ENCODE results near the gene PEAR1. TPM values are rescaled to one million over a fixed set of nuclear protein-coding genes. Genes with fewer than 3 reads are reported as not detected.

PEAR1 gene
- total RNA-seq, 1 experiment from 2014 or later, result 0.46 TPM

DNA sequence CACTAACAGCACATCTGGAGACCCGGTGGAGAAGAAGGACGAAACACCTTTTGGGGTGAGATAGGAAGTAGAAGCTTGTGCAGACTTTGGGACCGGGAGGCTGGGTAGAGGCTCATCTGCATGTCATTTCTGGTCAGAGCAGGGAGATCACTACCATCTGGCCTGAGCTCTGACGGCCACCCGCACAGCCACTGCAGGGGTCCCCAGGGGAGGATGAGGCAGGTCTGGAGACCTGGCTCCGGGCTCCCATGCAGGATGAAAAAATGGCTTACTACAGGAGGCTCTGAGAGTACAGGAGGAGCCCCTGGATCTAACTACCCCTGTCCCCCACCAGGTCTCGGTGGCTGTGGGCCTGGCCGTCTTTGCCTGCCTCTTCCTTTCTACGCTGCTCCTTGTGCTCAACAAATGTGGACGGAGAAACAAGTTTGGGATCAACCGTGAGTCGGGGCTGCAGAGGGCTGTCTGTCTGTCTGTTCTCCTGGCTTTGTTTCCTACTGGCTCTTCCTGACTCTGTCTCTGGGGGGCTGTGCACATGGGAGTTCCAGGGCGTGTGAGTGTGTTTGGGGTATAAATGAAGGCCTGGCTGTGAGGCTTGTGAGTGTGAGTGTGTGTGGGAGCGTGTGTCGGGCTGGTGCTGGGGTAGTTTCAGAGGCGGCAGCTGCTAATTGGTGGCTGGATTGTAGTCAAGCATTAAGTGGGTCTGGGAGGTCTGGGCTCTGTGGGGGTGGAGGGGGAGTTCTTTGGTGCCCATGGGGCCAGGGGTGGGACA lies 18.8 kb upstream of the PEAR1 start:
- Histone ChIP-seq H3K9me3 (no peaks in the 10 kb centered on the region), H3K27me3 (no peaks in the 10 kb centered on the region), H3K4me3 (no peak overlapping the region), H3K36me3 (no peaks in the 10 kb centered on the region)
- DNase-seq, result no peak

DNA sequence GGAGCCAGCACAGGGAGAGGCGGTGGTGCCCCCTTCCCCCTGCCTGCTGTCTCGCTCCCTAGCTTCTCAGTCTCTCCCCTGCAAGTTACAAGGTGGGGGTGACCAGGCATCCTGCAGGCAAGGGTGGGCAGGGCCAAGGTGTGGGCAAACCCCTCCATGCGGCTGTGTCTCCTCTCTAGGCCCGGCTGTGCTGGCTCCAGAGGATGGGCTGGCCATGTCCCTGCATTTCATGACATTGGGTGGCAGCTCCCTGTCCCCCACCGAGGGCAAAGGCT lies 18.2 kb upstream of the PEAR1 start:
- no peaks in the 10 kb centered on the region for H3K9me3 ChIP-seq
- H3K4me3 ChIP-seq, result no peak overlapping the region
- no peaks in the 10 kb centered on the region for H3K36me3 ChIP-seq
- DNase-seq, result no peak
- H3K27me3 ChIP-seq, result no peaks in the 10 kb centered on the region

DNA sequence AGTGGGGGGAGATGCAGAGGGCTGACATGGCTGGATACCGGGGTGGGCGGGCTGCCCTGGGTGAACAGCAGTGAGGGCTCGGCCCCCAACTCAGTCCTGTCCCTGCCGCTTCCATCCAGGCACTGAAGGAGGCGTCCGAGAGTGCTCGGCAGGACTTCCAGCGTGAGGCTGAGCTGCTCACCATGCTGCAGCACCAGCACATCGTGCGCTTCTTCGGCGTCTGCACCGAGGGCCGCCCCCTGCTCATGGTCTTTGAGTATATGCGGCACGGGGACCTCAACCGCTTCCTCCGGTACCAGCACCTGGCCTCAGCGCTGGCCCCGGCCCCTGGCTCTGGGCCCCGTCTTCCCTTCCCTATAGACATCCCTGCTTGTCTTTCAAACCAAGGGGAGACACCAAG lies 17.2 kb upstream of the PEAR1 start:
- Histone ChIP-seq H3K27me3 (no peaks in the 10 kb centered on the region), H3K36me3 (no peaks in the 10 kb centered on the region), H3K9me3 (no peaks in the 10 kb centered on the region), H3K4me3 (no peak overlapping the region)
- DNase-seq, result no peak

DNA sequence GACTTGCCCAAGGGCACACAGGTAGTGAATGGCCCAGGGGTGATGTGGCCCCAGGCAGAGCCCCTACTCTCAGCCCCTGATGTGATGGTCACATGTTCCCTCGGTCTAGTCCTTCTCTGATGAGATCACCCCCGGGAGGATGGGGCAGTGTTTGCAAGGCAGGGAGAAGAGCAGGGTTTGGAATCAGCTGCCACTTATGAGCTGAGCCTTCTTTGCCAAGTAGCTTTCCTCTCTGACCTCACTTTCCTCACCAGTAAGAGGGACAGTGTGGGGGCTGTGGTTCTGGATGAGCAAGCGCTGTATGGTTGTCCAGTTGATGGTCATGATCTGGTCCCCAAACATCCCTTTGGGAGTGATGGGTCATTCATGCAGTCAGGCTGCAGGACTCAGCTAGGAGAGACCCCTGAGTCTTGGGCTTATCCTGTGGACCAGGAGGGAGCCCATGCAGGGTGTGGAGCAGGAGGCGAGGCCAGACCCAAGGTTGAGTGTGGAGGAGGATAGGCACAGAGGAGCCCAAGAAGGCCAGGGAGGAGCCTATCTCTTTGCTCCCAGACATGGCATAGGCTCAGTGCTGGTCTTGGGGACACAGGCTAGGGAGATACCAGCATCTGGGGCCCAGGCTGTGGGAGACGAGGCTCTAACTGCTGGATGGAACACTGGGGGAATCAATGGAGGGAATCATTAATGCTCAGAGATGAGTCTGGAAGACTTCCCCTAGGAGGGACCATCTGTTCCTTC lies 15.9 kb upstream of the PEAR1 start:
- H3K27me3 ChIP-seq, result no peaks in the 10 kb centered on the region
- H3K9me3 ChIP-seq, result no peaks in the 10 kb centered on the region
- H3K4me3 ChIP-seq, result no peak overlapping the region
- no peak for DNase-seq
- H3K36me3 ChIP-seq, result no peaks in the 10 kb centered on the region

DNA sequence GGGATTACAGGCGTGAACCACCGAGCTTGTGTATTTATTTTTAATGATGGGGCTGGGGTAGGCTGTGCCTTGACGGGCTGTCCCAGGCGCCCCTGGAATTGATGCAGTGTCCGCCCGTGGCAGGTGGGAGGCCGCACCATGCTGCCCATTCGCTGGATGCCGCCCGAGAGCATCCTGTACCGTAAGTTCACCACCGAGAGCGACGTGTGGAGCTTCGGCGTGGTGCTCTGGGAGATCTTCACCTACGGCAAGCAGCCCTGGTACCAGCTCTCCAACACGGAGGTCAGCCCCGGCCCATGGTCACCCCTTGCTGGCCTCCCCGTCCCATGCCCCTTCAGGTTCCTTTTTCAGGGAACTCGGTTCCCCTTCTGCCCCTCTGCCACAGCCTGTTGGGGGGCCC lies 13.6 kb upstream of the PEAR1 start:
- Histone ChIP-seq H3K36me3 (no peaks in the 10 kb centered on the region), H3K27me3 (no peaks in the 10 kb centered on the region)
- DNase-seq, result no peak

DNA sequence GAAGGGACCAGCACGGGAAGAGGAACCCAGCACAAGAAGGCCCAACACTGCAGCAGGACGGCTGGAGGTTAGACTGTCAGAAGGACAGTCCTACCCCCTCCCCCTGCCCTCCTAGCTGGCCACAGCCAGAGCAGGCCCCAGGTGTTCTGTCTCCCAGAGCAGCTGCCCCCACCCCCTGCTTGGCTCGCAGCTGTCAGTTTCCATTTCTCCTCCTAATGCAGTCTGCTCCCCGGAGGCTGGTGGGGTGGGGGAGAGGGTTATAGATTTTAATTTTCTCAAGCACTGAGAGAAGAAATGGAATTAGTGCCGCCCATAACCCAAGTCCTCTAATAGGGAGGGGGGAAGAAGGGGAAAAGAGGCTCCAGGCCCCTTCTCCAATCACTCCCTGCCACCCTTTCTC lies 13.0 kb upstream of the PEAR1 start:
- Histone ChIP-seq H3K9me3 (no peaks in the 10 kb centered on the region), H3K4me3 (no peak overlapping the region), H3K36me3 (no peaks in the 10 kb centered on the region), H3K27me3 (no peaks in the 10 kb centered on the region)
- DNase-seq, result no peak

More for the DNA sequence above, 13.6 kb upstream of the PEAR1 start:
- Histone ChIP-seq H3K4me3 (no peak overlapping the region), H3K9me3 (no peaks in the 10 kb centered on the region)

DNA sequence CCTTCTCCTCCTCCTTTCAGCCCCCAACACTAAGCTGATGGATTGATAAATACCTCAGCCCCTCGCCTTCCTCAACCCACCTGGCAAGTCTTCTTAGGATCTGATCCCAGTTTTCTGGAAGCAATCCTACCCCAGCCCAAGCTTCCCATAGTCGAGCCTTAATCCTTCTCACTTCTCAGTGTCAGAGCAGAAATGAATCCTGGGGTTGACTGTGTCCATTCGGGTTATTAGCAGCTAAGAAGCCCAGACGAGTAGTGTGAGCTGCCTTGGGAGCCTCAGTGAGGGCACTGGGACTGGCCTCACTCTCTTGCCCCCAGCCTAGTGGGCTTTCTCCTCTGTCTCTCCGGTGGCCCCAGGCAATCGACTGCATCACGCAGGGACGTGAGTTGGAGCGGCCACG lies 12.4 kb upstream of the PEAR1 start:
- no peak for DNase-seq

DNA sequence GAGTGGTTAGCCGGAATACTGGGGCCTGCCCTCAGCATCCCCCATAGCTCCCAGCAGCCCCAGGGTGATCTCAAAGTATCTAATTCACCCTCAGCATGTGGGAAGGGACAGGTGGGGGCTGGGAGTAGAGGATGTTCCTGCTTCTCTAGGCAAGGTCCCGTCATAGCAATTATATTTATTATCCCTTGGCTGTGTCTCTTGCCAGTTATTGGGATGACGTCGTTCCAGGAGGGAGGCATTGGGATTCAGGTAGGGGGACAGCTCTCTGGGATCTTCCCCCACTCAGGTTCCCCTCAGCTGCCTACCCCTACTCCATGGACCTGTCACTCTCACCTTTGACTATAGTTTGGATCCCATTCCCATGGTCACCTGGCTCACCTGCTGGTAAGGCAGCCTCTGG lies 11.9 kb upstream of the PEAR1 start:
- Histone ChIP-seq H3K27me3 (no peaks in the 10 kb centered on the region), H3K9me3 (no peaks in the 10 kb centered on the region), H3K4me3 (no peak overlapping the region), H3K36me3 (no peaks in the 10 kb centered on the region)
- no peak for DNase-seq

More for the DNA sequence above, 12.4 kb upstream of the PEAR1 start:
- Histone ChIP-seq H3K9me3 (no peaks in the 10 kb centered on the region), H3K4me3 (no peak overlapping the region), H3K27me3 (no peaks in the 10 kb centered on the region), H3K36me3 (no peaks in the 10 kb centered on the region)

DNA sequence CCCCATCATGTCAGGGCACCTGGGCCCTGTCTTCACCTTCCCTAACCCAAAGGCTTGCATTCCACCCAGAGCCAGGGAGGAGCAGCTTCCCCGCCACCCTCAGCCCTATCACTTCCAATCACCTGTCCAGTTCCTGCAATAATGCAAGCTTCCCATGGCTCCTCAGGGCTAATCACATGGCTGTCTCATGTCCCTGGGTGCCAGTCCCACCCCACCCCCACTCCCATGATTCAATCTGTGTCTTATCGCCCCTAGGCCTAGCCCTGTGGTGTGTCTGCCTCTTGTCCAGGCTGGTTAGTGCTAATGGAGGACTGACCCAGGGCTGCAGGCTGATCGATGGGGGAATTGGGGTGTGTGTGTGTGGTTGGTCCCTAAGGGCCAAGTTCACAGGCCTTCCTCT lies 11.0 kb upstream of the PEAR1 start:
- no peak for DNase-seq
- no peaks in the 10 kb centered on the region for H3K9me3 ChIP-seq
- H3K36me3 ChIP-seq, result no peaks in the 10 kb centered on the region
- H3K4me3 ChIP-seq, result no peak overlapping the region
- no peaks in the 10 kb centered on the region for H3K27me3 ChIP-seq

DNA sequence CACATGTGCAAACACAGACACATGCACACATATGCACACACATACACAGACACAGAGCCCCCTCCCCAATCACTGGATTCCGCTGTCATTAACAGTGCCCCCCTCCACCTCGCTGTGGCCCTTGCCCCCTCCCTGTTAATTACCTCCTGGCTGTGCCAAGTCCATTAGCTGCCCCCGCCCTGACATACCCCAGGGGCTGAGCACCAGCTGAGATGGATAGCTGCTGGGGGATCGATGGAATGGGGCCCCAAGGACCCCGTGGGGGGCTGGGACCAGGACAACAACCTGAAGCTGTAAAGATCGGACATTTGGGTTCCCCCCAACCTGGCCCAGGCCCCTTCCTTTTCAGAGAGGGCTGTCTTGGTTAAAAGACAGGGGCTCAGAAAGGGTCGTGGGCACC lies 9.6 kb upstream of the PEAR1 start:
- Histone ChIP-seq H3K36me3 (no peaks in the 10 kb centered on the region), H3K9me3 (no peaks in the 10 kb centered on the region), H3K4me3 (no peak overlapping the region), H3K27me3 (no peaks in the 10 kb centered on the region)
- DNase-seq, result no peak

DNA sequence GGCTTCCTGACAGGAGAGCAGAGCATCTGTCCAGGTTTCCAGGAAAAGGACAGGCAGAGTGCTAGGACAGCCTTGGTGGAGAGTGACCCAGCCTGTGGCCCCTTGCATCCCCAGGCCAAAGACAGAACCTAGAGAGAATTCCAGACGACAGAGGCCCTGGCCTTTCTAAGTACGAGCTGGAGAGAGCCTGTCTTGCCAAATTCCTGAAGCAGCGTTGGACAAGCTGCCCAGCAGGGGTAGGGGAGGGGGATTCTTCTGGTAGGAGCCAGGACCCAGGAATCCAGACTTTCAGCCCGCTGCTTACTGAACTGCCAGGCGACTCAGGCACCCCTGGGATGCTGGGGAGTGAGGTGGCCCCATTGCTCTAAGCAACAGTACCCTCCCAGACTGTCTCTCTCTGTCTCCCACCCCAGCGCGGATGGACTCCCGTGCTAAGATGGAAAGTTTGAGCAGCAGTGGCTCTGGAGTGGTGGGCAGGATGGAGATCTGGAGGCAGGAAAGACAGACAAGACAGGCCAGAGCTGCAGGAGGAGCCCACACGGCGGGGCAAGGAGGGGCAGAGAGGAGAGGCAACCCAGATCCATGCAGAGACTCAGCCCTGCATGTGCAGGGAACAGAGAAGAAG lies 8.8 kb upstream of the PEAR1 start:
- DNase-seq, result no peak
- Histone ChIP-seq H3K27me3 (no peaks in the 10 kb centered on the region), H3K9me3 (no peaks in the 10 kb centered on the region), H3K4me3 (no peak overlapping the region), H3K36me3 (no peaks in the 10 kb centered on the region)

DNA sequence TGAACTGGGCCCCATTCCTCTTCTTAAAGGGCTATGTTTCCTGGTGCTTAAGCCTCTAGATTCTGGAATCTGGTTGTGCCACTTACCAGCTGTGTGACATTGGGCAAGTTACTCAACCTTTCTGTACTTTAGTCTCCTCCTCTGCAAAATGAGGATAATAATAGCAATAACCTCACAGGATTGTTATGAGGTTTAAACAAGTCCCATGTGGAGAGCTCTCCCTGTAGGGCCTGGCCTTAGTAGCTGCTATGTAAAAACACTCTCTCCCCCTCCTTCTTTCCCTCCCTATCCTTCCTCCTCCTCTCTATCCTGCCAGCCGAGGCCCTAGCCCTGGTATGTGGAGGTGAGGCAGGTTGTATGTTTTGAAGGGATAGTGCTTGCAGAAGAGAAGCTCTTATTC lies 8.2 kb upstream of the PEAR1 start:
- no peaks in the 10 kb centered on the region for H3K9me3 ChIP-seq
- no peak overlapping the region for H3K4me3 ChIP-seq
- H3K36me3 ChIP-seq, result no peaks in the 10 kb centered on the region
- no peak for DNase-seq
- H3K27me3 ChIP-seq, result no peaks in the 10 kb centered on the region

DNA sequence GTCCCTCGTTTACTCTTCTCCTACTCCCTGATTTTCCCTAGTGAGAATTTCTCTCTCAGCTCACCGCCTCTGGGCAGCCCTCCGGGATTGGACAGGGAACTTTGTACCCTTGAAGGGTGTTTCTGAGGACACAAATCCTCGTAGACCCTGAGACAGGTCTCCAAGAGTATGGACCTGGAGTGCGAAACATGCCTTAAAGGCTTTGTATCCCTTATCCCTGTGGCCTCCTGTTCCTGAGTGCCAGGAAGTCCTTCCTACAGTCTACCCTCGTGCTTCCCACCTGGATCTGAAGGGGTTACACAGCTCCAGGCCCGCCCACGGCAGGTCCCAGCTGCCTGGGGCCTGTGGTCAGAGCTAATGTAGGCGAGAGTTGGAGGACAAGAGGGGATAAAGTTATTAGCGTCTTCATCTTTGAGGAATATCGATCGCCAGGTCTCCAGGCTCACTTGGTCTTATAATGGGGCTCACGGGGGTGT lies 7.6 kb upstream of the PEAR1 start:
- H3K27me3 ChIP-seq, result no peaks in the 10 kb centered on the region
- DNase-seq, result no peak
- no peak overlapping the region for H3K4me3 ChIP-seq
- no peaks in the 10 kb centered on the region for H3K36me3 ChIP-seq
- H3K9me3 ChIP-seq, result no peaks in the 10 kb centered on the region

DNA sequence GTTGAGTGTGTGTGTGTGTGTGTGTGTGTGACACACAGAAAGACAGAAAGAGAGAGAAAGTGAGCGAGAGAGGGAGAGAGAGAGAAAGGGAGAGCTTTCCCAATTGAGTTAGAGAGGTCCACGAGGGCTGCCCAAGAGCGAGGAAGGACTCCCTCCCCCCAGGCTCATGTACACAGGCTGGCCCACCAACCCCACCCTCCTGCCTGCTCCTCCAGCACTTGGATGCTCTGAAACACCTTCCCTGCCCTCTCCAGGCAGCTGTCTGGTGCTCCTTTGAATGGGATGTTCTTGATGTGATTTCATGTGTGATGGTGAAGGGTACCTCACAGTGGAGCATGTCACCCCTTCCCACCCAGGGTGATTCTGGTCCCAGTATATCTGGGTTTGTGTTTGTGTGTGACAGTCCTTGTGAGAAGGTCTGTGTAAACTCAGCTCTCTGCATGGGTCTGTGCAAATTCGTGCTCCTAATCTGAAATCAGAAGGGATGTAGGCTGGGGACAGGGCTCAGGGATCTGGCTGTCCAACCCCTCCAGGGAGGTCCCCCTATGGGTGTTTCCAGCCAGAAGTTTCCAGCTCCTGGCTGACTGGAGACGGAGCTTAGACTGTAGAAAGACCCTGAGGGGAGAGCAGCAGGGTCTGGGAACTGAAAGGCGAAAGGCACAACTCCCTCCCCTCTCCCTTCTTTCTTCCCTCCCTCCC lies 6.8 kb upstream of the PEAR1 start:
- Histone ChIP-seq H3K9me3 (no peaks in the 10 kb centered on the region), H3K27me3 (no peaks in the 10 kb centered on the region), H3K36me3 (no peaks in the 10 kb centered on the region), H3K4me3 (no peak overlapping the region)
- DNase-seq, result no peak

DNA sequence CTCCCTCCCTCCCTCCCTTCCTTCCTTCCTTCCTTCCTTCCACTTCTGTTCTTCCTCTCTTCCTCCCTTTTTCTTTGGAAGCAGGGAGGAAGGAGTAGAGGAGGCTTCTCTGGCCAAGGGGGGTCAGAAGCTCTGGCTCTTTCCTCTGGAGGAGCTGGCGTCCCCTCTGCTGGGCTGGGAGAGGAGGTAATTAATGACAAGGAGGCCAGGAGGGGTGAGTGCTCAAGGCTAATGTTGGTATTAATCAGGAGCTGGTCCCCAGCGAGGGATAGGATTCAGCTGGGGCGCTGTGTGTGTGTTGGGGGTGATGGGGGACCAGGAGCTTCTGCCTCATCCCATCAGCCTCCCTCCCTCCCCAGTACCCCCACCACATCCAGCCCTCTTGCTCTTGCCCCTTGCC lies 6.2 kb upstream of the PEAR1 start:
- H3K4me3 ChIP-seq, result no peak overlapping the region
- DNase-seq, result no peak

DNA sequence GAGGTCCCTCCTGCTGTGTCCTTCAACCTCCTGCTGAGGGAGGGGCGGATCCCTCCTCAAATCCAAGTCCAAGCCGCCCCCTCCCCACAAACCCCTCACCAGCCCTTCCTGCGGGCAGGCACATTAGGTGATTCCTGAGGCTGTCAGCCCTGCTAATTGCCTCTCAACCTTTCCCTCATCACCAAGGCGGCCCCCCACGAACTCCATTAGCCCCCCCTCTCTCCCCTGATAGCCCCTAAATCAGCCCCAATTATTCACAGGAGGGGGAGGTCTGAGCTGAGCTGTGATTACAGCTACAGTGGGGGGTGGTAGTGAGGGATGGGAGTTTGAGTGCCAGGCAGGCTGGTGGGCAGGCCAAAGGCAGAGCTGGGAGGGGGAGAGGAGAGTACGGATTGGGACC lies 5.8 kb upstream of the PEAR1 start:
- DNase-seq, result no peak
- Histone ChIP-seq H3K9me3 (no peaks in the 10 kb centered on the region), H3K36me3 (no peaks in the 10 kb centered on the region), H3K4me3 (no peak overlapping the region), H3K27me3 (no peaks in the 10 kb centered on the region)

More for the DNA sequence above, 6.2 kb upstream of the PEAR1 start:
- no peaks in the 10 kb centered on the region for H3K9me3 ChIP-seq
- H3K36me3 ChIP-seq, result no peaks in the 10 kb centered on the region
- no peaks in the 10 kb centered on the region for H3K27me3 ChIP-seq

Measured in MG63 (cell line).